Pulmonary artery endothelial cell (primary cell): ENCODE data around the gene PSD2. TPM values are rescaled to one million over a fixed set of nuclear protein-coding genes. Genes with fewer than 3 reads are reported as not detected.

ENCODE experiments used
- DNase-seq: peaks from one replicate; pipeline ENCODE4 v3.0.0-alpha.2; 2011; ENCODE audit warnings: low read depth, low spot score
- total RNA-seq: library from RNA; depleted of rRNA; stranded (reverse); fragments of >200 nt; gene quantifications from 2 replicates; pipeline ENCODE4 v1.2.3, GENCODE V29; 2014

PSD2 gene
- total RNA-seq, 1 donor from 2014 or later = under 0.01 TPM

DNA sequence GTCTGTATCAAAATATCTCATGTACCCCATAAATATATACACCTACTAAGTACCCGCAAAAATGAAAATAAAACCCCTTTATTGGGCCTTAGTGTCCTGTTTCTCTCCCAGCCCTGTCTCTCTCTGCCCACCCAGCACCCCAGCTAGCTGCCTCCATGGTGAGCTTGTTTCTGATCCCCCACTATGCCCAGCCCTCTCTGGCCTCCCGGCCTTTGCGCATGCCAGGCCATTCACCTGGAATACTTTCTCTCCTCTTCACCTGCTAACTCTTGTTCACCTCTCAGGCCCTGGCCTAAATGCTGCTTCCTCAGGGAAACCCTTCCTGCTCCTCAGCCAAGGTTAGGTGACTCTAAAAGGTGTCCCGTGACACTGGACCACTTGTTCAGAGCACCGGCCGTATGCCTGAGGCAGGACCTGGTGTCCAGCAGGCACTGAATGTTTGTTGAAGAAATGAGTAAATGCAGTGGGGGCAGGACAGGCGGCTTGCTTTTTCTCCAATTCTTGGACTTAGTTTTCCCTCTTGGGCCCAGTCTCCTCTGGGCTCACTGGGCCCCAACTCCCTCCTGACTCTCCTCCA lies 58.5 kb downstream of the PSD2 start:
- no peak for DNase-seq

DNA sequence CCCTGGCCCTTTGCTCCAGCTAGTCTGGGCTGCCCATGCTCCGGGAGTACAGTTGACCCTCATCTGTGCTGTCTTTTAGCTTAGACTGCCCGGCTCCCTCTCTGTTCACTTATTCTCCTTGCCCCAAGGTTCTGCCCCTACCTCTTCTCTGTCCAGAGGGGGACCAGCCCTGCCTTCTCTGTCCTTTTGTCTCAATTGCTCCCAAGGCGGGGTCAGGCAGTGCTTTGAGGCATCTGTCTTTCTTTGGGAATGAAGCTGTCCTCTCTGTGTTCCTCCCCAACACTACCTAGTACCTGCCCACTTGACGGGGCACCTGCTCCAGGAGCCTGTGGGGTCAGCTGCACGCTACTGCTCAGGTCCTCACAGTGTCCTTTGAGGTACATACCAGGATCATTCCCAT lies 59.3 kb downstream of the PSD2 start:
- DNase-seq = no peak

DNA sequence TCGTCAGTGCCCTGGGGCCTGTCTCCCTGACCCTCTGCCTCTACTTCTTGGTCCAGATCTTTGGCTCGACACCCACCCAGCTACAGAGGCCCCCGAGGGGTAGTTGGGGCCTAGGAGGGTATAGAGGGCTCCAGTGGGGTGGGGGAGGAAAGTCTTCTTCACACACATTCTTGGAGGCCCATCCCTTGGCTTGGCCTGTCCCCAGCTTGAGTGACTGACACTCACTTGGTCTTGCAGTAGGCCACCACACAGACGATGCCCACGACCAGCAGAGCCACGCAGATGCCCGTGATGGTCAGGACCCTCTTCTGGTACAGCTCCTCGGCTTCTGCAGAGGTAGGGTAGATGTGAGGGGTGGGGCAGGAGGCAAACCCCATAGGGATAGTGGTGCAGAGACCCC lies 59.8 kb downstream of the PSD2 start:
- DNase-seq = no peak

DNA sequence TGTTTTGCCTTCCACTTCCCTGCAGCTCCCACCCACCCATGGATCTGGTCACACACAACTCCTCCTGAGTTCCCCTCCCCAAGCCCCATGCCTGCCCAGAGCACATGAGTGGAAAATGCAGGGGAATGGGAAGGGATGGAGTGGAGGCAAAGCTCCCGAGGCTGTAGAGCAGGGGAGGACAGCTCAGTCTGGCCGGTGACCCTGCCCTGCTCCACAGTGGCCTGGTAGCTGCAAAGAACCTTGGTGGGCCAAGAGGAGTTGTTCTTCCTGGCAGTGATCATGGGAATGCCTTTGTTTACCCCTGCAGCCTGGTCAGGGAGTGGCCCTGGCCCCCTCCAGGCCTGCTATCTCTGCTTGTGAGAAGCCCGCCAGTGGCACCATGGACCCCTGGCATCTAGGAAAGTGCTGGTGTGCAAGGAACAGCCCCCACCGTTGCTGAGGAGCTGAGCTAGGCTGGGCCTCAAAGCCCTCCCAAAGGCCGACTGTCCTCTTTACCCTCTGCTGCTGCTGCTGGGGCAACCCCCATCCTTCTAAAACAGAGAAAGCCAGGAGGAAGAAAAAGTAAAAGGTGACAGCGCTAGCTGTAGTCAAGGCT lies 60.4 kb downstream of the PSD2 start:
- no peak for DNase-seq

DNA sequence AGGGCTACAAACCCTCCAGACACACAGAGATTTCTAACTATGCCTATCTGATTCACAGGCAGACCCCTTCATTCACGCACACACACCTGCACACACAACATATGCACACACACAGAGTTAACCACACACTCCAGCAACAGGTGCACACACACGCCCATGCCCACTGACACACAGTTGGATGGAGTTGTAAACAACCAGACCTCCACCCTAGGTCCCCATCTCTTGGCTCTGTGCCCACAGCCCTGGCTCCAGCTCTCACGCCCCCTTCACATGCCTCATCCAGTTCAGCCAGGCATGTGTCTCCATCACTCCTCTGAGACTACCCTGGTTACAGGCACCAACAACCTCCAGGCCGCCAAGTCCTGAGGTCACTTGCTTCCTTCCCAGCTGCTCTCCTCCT lies 61.1 kb downstream of the PSD2 start:
- DNase-seq = no peak

DNA sequence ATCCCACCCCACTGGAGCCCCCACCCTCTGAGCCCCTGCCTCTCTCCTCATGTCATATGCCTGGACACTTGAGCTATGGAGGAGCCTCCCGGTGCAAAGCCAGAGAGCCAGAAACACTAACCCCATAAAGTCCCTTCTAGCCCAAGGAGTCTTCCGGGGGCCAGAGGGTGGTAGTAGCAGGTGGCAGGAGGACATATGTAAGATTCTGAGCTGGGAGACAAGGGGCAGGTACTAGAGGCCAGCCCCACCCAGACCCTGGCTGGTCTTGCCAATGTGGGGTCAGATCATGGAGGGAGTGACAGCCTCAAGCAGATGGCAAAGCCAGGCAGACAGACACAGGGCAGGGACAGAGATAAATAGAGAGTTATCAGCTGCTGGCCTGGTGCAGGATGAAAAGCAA lies 63.4 kb downstream of the PSD2 start:
- no peak for DNase-seq

DNA sequence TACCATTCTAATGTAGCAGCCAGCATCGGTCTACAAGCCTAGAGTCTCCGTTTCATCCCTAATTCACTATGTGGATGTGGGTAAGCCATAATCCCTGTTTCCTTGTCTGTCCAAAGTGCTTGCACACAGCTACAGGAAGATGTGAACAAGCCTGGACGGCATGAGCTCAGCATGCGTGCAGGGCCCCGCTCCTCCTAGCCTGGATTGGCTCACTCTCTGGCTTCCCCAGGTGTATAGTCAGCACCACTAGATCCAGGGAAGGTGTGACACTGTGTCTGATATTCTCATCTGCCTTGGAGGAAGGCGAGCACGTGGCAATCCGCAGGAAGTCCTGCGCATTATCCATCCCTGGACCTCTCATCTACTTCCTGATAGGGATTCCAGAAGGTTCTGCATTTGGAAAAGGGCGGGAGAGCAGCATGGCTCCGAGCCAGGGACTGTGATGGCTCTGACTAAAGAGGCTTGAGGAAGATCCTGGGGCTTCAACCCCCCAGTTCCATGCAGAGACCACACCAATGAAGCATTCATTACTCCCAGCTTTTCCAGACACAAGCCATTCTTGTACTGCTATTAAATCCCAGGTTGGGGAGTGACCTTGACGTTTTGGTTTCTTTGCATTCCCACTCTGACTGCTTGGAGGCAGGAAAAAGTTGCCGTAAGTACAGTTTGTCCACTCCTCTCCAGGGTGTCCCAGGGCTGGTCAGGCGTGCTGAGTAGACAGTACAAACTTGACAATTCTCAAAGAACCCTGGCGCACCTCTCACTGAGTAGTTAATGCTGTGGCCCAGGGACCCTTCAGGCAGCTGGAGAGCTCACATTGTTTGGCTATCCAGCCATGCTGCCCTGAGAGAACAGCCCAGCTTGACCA lies 65.6 kb downstream of the PSD2 start:
- DNase-seq = no peak

DNA sequence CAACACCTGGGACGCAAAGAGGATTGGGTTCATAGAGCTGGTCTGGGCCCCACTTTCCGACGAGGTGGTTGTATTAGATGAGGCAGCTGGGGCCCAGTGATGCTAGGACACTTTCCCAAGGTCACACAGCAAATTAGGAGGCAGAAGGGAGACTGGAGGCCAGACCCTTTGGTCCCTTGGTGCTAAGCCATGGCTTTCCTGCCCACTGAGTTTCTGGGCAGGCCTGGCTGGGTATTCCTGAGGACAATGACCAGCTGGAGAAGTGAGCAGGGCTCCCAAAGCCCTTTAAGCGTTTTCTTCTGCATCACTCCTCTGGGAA lies 66.2 kb downstream of the PSD2 start:
- DNase-seq = no peak

DNA sequence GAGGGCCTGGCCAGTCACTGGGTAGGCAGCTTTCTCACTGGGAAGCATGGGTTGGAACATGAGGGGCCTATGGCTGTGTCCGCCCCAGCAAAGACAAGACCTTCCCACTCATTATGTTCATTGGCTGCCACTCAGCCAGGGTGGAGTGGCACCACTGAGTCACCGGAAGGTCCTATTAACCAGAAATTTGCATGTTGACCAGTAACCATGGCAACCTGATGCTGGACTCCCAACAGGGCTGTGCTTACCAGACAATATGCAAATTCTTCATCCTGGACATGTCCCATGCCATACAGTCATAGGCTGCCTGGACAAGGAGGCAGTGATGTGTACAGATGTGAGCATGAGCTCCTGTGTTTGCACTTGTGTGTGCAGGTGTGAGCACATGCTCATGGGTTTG lies 66.7 kb downstream of the PSD2 start:
- no peak for DNase-seq

DNA sequence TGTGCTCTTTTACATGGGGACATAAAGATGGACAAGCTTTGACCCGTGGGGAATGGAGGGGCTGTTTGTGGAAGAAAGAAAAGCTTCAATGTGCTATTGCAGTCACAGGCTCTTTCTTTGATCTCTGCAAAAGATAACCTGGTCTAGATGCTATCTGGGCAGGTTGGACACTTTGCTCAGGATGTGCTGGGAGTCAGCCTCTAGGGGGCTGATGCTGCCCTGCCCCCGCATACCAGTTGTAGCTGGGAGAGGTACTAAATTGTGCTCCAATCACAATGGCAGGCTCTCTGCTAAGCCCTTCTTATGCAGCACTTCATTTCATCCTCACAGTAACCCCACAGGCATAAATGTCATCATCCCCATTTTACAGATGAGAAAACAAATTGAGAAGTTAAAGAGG lies 67.2 kb downstream of the PSD2 start:
- DNase-seq = no peak

DNA sequence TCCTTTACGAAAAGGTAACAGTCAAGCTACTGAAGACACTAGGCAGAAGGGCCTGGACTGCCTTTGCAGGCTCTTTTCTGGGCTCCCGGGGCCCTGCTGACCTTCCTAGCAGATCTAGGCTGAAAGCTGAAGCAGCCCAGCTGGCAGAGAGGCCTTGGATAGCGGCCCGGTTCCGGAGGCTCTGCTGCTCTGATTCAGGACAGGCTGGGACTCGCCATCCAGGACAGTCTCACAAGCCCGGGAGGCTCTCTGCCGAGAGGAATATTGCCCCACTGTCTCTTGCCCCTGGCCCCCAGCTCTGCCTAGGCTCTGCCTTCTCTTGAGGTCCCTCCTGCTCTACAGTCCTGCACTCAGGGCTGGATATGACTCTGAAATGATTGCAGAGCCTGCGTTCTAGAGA lies 67.8 kb downstream of the PSD2 start:
- DNase-seq = no peak

DNA sequence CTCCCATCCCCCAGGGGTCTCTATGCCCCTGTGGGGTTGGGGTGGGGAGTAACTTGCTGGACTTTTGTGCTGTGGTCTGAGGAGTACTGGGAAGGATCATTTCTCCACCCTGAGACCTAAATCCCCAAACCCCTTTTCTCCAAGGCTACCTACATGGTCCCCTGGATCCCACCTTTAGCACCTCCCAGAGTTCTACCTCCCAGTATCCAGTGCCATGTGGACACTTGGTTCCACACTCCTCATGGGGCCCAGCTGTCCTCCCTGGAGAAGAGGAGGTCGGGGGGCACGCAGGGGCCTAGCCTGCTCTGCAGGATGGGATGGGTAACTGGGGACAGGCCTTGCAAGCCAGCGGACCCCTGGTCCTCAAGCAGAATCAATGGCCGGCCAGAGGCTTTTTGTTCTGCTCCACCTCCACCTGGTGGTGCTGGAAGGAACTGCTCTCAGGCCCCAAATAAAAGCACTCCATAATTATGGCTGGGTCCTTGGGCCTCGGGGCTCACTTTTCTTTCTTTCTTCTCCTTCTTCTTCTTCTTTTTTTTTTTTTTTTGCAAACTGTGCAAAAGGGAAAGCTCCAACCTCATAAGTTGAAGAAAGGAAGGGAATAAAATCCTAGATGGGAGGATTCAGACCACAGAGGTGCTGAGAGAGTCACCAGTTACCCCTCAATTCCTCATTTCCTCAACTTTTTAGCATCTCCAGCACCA lies 68.4 kb downstream of the PSD2 start:
- DNase-seq = no peak

DNA sequence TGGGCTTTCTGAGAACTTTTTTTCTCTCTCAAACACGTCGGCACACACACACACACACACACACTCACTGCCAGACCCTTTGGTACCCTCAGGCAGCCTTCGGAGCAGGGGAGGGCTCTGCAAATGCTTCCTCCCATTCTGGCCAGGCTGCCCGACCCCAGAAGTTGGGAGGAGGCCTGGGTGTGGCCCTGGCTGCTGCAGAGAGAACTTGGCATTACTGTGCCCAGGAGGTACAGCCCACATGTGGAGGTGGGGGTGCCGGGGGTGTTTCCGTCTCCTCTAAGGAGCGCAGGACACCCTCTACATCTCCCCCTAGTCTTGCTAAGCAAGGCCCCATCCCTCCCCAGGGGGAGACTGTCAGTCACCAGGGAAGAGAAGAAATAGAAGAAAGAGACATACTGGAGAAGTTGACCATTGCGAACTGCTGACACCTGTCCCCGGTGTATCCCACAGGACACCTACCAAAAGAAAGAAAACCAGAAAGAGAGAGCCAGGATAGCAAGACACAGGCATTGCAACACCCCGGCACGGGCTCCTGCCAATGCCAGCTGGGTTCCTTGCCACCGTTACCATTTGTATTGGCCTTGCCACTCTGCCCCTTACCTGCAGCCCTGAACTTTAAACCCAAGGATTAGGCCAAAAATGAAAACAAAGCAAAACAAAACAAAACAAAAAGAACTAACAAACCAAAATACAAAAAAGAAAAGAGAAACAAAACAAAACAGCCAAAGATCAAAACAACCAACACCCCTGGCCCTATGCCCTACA lies 69.3 kb downstream of the PSD2 start:
- DNase-seq = no peak

DNA sequence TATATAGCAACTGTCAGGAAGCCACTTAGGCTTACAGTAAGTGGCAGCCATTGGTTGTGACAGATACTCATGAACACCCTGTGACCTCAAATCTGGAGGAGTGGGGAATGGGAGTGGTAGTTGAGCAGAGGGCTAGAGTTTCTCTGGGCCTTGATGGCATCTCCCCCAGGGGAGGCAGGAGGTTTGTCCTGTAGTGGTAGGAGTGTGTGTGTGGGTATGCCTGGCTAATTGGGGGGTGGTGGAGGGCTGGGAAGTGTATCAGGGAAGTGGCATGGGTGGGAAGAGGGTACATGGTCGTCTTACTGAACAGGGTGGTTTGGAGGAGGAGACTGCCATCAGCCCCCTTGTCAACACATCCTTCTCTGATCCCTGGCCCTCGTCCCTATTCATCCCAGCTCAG lies 71.5 kb downstream of the PSD2 start:
- no peak for DNase-seq

DNA sequence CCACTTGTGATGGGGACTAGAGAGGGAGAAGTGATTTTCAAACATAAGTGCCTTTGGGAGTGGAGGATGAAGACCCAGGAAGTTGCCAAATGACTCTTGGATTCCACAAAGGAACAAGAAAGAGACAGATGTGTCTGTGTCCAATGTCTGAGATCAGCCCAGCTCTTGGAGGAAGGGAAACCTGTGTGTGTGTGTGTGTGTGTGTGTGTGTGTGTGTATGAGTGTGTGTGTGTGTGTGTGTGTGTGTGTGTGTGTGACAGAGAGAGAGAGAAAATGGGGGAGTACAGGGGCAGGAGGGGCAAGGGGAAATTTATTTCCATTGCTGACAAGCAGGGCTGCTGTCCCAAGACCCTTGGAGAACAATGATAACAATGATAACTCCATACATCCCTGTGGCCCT lies 72.0 kb downstream of the PSD2 start:
- no peak for DNase-seq

DNA sequence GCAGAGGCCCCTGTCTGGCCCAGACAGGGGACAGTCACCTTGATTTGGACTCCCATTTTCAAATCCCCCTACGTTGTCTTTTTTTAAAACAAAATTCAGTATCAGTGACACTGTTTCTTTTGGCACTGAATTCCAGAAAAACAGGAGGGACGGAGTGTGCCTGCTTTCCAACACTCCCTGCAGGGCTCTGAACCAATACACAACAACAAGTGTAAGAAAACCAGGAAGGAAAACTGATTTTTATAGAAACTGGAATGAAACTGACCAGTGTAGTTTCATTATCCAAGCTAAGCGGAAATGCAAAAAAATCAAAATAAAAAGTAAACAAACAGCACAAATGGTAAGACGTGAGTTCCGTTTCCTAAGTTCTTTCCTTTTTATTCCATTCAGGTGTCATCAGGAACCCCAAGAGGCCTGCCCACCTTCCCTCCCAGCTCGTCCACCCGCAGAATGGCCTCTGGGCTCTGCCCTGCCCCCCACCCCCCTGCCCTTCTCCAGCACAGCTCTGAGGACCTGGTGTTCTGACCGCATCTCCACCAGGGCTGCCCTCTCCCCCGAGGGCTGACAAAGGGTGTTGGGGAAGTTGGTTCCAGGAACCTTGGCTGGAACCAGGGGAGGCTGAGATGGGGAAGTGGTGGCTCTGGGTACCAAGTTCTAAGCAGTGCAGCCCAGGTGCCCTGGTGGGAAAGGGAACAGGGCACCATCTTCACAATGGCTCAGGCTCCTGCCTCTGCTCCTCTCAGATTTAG lies 73.6 kb downstream of the PSD2 start:
- no peak for DNase-seq

DNA sequence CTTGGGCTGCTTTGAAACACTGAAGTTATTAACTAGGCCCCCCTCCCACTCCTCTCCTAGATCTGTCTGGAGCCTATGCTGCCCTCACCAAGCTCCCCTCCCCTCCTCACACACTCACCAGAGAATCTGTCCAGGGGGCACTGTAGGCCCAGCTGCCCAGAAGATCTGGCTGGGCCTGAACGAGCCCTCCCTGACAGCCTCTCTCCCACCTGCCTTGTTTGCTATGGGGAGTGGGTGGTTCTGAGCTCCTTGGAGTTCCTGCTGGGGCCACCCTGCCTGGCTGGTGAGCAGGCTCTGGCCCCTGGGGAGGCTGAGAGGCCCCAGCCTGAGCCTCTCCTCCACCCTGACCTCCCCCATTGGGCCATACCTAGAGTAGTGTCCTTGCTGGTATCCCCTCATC lies 75.1 kb downstream of the PSD2 start:
- DNase-seq = no peak

DNA sequence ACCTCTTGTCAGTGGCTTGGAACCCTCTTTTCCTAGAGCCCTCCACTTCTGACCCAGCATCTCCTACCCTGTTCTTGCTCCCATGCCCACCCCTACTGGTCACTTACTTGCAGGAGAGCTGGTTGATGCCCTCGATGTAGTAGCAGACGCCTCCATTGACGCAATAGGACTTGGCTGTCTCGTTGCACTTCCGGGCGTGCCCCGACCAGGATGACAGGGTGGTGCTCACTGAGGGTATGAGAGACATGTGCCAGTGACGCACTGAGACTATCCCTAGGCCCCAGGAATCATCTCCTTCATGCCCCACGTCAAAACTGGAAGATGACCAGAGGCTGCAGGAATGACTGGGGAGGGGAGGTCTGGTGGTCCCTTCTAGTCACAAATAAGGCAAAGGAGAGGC lies 76.0 kb downstream of the PSD2 start:
- DNase-seq = no peak

DNA sequence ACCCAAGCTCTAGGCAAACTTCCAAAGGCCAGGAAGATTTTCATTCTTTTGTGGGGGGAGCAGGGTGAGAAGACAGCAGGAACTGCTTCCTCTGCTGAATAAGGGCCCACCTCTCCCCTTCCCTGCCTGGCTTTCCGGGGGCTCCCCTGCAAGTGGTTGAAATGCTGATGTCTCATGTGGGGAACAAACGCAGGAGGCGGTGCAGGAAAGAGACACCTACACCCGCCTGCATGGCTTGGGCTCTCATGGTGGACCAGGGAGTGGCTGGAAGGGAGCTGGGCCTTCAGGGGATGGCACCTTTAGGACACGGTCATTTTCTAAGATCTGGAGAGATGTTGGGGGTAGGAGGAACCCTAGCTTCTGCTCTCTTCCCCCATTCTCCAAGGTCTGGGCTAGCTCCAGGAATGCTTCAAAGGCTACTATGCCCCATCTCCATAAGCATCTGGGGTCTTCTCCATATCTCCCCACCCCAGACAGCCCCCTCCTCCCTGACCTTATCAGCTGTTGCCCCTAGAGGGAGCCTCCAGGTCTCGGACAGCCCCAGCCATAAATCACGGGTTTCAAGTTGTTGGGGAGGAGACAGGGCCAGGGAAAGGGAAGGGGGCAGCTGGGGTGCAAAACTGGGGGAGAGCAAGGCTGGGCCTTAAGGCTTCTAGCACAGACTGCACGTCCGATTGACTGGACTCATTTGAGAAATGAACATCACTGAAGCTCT lies 76.6 kb downstream of the PSD2 start:
- DNase-seq = no peak
